GM13976 (cell line): ENCODE data around the gene CNTNAP4.

Experiments used
- DNase-seq: peaks from one replicate; pipeline ENCODE4 v3.0.0; 2012; ENCODE audit warnings: low spot score
- in situ Hi-C: fragments of 300-500 bp; cut with MboI; formaldehyde crosslinking; loops from one replicate; pipeline ENCODE4 v1.12.0; 2022; ENCODE audit warnings: low sequenced_read_pairs, mixed read lengths, inconsistent platforms; ENCODE audit not compliant: unreplicated experiment
- TF ChIP-seq, protein P1 (sequence below): IDR thresholded peaks from 2 replicates; pipeline ENCODE4 v1.5.1; 2012; ENCODE audit warnings: borderline replicate concordance, mild to moderate bottlenecking; ENCODE audit not compliant: insufficient read depth; ENCODE audit errors: extremely low read depth, missing control alignments, control extremely low read depth

Gene CNTNAP4

GRCh38 chr16:76571755-76572154 lies 294.6 kb downstream of the CNTNAP4 start:
- DNase-seq, result no peak
- in situ Hi-C loops, result no loop called here
- TF ChIP-seq, protein P1, sequence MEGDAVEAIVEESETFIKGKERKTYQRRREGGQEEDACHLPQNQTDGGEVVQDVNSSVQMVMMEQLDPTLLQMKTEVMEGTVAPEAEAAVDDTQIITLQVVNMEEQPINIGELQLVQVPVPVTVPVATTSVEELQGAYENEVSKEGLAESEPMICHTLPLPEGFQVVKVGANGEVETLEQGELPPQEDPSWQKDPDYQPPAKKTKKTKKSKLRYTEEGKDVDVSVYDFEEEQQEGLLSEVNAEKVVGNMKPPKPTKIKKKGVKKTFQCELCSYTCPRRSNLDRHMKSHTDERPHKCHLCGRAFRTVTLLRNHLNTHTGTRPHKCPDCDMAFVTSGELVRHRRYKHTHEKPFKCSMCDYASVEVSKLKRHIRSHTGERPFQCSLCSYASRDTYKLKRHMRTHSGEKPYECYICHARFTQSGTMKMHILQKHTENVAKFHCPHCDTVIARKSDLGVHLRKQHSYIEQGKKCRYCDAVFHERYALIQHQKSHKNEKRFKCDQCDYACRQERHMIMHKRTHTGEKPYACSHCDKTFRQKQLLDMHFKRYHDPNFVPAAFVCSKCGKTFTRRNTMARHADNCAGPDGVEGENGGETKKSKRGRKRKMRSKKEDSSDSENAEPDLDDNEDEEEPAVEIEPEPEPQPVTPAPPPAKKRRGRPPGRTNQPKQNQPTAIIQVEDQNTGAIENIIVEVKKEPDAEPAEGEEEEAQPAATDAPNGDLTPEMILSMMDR, result no peak

DNA sequence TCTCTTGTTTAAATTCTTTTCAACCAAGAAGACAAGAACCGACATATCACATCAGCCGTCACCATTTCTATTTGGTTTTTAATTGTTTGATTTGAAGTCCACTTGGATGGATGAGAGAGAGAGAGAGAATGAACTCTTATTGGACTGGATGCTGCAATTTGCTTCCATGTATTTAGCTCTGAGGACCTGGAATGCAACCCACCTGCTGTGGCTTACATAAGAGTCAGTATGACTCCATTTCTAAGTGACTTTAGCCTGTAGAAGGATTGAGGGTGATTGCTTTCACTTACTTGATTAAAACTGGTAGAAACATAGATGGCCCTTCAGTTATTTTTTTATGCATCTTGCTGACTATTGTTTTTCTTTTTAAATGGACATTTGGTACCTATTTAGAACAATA lies 296.1 kb downstream of the CNTNAP4 start:
- DNase-seq, result no peak
- TF ChIP-seq, protein P1, result no peak
- in situ Hi-C loops, result no loop called here

- in situ Hi-C loops, result no loop called here
- DNase-seq, result no peak
Observed at GRCh38 chr16:76574651-76575050, 297.4 kb downstream of the CNTNAP4 start.

DNA sequence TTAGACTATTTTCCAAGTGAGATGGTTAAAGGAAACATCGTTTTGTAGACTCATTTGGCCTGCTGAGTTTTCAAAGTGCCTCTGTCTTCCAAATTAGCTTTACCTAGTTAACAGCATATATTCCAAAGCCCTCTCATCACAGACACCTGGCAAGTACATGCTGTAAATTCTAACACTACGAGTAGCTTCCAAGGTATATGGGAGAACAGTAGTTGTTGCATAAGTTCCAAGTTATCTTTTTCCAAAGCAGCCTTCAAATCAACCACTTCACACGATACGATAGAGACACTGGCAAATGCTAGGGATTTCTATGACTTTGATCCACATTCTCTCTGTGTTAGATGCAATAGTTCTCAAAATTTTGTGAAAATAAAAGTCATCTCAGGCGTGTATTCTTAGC lies 299.3 kb downstream of the CNTNAP4 start:
- TF ChIP-seq, protein P1, result no peak
- in situ Hi-C loops, result no loop called here
- no peak for DNase-seq

More at GRCh38 chr16:76574651-76575050, 297.4 kb downstream of the CNTNAP4 start:
- TF ChIP-seq, protein P1, result no peak

DNA sequence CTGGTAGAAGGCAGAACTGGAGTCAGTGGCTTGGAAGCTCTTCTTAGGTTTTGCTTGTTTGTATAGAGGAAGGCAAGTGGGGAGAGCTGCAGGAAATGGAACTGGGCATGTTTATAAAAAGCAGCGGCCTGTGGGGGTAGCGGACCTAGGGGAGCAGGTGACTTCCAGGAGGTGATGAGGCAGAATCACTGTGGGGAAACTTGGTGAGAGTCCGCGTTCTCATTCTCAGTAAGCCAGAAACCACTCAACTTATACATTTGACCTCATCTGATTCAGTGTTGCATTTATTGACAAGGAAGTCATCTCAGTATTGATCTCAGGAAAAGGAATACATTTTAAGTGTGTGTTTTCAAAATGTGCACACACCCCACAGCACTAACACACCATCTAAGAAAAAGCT lies 299.8 kb downstream of the CNTNAP4 start:
- in situ Hi-C loops, result no loop called here
- TF ChIP-seq, protein P1, result no peak
- DNase-seq, result peak; percentile 46

DNA sequence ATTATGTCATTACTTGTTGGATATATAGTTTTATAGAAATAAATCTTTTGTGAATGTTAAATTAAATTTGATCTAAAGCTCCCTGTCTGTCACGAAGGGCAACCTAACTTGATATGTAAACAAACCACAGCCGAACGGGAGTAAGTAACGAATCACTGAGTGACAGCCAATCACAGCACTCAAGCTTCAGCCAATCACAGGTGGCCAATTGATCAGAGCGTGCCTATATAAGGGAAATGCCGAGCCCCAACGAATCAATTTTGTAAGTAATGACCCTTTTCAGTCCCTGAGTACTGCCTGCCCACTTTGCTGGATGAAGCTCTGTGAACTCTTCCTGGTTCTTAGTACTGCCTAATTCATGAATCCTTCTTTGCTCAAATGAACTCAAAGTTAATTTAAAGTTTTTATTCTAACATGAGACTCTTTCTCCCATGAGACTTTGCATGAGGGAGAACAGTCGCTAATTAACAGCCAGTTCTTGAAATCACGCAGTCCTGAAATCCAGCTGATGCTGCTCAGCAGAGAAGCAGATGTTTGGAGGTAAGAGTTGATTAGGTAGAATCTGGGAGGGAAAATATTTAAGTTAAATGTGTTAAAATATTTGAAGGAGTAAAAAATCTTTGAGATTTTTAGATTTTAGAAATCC lies 302.2 kb downstream of the CNTNAP4 start:
- in situ Hi-C loops, result no loop called here
- TF ChIP-seq, protein P1, result no peak
- DNase-seq, result no peak
